Ectodermal cell (in vitro differentiated cells): ENCODE results near the gene FAM180B.
A peak's percentile ranks its signal among the peaks of the same experiment; 100 is the strongest.

Experiments used
- H3K27ac ChIP-seq: 2 replicates; pipeline ENCODE4 v1.7.0; 2013; ENCODE audit warnings: mild to moderate bottlenecking, low read depth, low read length; ENCODE audit not compliant: insufficient read depth, poor library complexity, severe bottlenecking
- H3K27me3 ChIP-seq: 2 replicates; pipeline ENCODE4 v1.7.0; 2013; ENCODE audit warnings: mild to moderate bottlenecking, low read length; ENCODE audit not compliant: insufficient read depth, control insufficient read depth, poor library complexity, severe bottlenecking
- H3K36me3 ChIP-seq: one replicate; pipeline ENCODE4 v1.7.0; 2013; ENCODE audit warnings: low read length; ENCODE audit not compliant: control insufficient read depth, insufficient read depth
- H3K4me1 ChIP-seq: one replicate; pipeline ENCODE4 v1.7.0; 2013; ENCODE audit warnings: low read length; ENCODE audit not compliant: control insufficient read depth, insufficient read depth
- H3K4me3 ChIP-seq: 2 replicates; pipeline ENCODE4 v1.7.0; 2013; ENCODE audit warnings: low read depth, low read length, control low read depth; ENCODE audit not compliant: insufficient read depth
- H3K9me3 ChIP-seq: 2 replicates; pipeline ENCODE4 v1.7.0; 2013; ENCODE audit warnings: mild to moderate bottlenecking, low read length, moderate library complexity; ENCODE audit not compliant: control insufficient read depth
- WGBS, 2 experiments: methylation state at CpG; one replicate each; pipeline ENCODE4 v1.1.7; 2013; ENCODE audit warnings: missing lambda C conversion rate in 2 of 2; 5-methylcytosine and 5-hydroxymethylcytosine counted together

Gene FAM180B

DNA sequence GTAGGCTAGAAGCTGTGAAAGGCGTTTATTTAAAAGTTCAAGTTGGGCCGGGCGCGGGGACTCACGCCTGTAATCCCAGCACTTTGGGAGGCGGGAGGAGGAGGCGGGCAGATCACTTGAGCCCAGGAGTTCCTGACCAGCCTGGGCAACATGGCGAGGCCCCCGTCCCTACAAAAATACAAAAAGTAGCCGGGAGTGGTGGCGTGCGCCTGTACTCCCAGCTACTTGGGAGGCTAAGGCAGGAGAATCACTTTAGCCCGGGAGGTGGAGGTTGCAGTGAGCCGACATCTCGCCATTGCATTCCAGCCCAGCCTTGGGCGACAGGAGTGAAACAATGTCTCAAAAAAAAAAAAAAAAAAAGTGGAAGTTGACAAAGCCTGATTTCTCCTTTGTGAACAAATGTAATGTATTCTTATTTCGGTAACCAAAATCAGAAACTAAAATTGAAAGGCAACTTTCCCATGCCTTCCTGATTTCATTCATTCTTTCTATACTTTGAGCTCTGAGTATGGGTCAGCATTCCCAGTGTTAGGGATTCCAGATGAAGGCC, 20.3 kb upstream of the FAM180B start:
- 48 to 55% methylated on average over 17 of the region's 17 CpGs for WGBS, 2 experiments
- Histone ChIP-seq H3K27me3 (no peaks in the 10 kb centered on the region), H3K4me3 (peak overlapping the region; percentile 60), H3K27ac (no peak overlapping the region), H3K9me3 (no peaks in the 10 kb centered on the region), H3K4me1 (no peaks in the 10 kb centered on the region), H3K36me3 (peaks cover 8% of the 10 kb centered on the region)

DNA sequence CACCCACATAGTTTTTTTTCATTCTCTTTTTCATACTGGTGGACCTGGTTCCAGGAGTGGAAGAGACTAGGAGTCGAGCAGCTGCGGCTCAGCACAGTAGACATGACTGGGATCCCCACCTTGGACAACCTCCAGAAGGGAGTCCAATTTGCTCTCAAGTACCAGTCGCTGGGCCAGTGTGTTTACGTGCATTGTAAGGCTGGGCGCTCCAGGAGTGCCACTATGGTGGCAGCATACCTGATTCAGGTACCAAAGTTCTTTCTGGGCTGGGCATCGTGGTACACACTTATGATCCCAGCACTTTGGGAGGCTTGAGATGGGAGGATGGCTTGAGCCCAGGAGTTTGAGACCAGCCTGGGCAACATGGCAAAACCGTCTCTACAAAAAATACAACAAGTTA, 16.8 kb upstream of the FAM180B start:
- WGBS, 2 experiments: 95 to 97% methylated on average over 7 of the region's 7 CpGs
- H3K27ac ChIP-seq: no peak overlapping the region
- H3K4me1 ChIP-seq: no peaks in the 10 kb centered on the region
- no peaks in the 10 kb centered on the region for H3K27me3 ChIP-seq
- H3K36me3 ChIP-seq: peaks cover 28% of the 10 kb centered on the region
- H3K9me3 ChIP-seq: no peaks in the 10 kb centered on the region
- H3K4me3 ChIP-seq: no peak overlapping the region

DNA sequence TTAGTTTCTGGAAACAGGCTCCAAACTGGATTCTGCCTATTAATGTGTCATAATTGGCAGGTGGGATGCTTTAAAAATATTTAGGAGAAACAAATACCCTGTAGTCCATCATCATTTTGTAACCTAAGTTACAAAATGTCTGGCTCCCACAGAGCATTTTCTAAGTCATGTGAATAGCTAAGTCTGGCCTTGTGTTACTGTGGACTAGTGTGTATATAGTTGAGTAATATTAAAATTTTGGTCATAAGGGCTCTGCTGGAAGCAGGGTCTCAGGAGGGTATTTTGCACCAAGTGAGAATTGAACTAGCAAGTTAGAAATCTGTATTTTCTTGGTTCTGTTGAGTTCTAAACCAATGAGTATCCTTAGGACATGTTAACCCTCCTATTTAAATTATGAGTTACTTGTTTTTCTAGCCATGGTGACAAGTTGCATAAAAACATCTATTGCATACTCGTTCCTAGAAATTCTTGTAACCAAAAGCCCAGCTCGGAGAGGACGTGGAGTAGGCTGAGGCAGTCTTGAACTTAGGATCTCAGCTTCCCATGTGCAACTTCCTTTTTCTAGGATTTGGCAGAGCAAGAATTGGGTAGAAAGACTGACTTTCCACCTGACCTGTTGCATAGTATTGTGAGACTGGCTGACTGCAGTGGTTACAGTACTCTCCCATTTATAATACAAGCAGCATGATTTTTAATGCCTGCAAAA, 15.7 kb upstream of the FAM180B start:
- Histone ChIP-seq H3K9me3 (no peaks in the 10 kb centered on the region), H3K27me3 (no peaks in the 10 kb centered on the region), H3K27ac (no peak overlapping the region), H3K36me3 (peaks cover 34% of the 10 kb centered on the region), H3K4me3 (no peak overlapping the region), H3K4me1 (no peaks in the 10 kb centered on the region)
- 96% methylated on average over 3 of the region's 3 CpGs for WGBS, 2 experiments

DNA sequence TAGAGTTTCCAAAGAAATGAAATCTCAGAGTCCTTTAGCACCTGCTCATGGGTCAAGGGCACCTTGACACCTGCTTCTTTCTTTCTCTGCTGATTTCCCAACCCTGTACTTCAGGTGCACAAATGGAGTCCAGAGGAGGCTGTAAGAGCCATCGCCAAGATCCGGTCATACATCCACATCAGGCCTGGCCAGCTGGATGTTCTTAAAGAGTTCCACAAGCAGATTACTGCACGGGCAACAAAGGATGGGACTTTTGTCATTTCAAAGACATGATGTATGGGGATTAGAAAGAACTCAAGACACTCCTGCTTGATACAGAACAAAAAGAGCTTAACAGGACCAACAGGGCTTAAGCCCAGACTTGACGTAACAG, 15.1 kb upstream of the FAM180B start:
- Histone ChIP-seq H3K4me3 (no peak overlapping the region), H3K27ac (no peak overlapping the region), H3K4me1 (no peaks in the 10 kb centered on the region), H3K36me3 (peaks cover 36% of the 10 kb centered on the region), H3K27me3 (no peaks in the 10 kb centered on the region), H3K9me3 (no peaks in the 10 kb centered on the region)
- 95 to 97% methylated on average over 4 of the region's 4 CpGs for WGBS, 2 experiments

DNA sequence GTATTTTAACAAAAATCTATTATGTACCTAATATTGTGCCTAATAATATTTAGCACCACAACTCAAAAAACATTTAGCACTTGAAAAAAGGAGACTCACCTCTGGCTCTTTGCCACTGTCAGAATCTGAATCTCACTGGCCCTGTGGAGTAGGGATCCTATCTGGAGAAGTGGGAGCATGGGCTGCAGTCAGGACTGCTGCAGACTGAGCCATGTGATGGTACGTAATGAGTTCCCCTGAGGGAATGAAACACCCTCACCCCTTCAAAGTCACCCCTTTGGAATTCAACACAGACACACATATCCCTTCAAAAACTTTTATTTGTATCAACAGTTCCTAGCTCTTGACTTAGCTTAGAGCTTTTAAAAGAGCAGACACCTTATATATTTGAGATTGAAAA, 14.6 kb upstream of the FAM180B start:
- Histone ChIP-seq H3K4me3 (no peak overlapping the region), H3K27me3 (no peaks in the 10 kb centered on the region), H3K36me3 (peaks cover 37% of the 10 kb centered on the region), H3K27ac (no peak overlapping the region), H3K9me3 (no peaks in the 10 kb centered on the region), H3K4me1 (no peaks in the 10 kb centered on the region)
- 94 to 95% methylated on average over 1 of the region's 1 CpG for WGBS, 2 experiments

DNA sequence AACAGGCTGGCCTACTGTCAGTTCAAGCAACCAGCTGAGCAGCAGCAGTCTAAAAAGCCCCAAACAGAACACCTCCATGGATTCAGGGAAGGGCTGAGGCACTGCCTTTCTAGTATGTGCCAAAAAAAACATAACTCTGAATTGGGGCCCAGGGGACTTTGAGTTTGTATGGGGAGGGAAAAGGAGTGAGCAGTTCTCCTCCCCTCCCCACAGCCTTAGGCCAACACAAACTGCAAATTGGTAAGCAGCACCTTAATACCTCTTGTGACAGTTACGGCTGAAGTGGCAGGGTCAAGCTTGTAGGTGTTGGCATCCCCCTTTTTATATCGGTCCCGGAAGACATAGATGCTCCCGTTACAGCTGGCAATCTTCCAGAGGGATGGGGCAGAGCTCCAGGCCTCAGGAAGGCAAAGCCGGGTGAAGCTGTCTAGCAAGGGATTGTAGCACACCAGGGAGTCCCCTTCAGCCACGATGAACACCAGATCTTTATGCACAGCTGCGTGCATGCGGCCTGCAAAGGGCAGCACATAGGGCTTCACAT, 13.7 kb upstream of the FAM180B start:
- no peak overlapping the region for H3K27ac ChIP-seq
- WGBS, 2 experiments: 94% methylated on average over 8 of the region's 8 CpGs
- H3K4me3 ChIP-seq: no peak overlapping the region
- peaks cover 41% of the 10 kb centered on the region for H3K36me3 ChIP-seq
- H3K27me3 ChIP-seq: no peaks in the 10 kb centered on the region
- H3K4me1 ChIP-seq: peaks cover 7% of the 10 kb centered on the region
- no peaks in the 10 kb centered on the region for H3K9me3 ChIP-seq

DNA sequence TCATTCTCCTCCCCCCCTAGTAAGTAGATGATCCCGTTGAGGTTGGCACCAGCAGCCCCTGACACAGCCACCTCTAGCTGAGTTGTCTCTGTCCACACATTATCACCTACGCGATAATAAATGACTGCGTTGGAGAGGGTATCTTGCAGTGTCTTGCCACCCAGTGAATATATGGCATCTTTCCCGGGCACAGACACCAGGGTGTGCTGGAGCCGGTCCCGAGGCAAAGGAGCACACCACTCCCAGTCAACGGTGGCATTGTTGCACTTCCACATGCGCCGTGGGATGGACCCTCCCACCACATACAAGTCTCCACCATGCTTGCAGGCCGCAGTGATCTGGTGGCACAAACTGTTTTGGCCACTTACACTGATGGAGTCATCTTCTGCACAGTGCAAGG, 13.2 kb upstream of the FAM180B start:
- 94 to 95% methylated on average over 11 of the region's 11 CpGs for WGBS, 2 experiments
- H3K4me1 ChIP-seq: peaks cover 11% of the 10 kb centered on the region
- H3K36me3 ChIP-seq: peaks cover 41% of the 10 kb centered on the region
- no peaks in the 10 kb centered on the region for H3K27me3 ChIP-seq
- no peak overlapping the region for H3K27ac ChIP-seq
- no peak overlapping the region for H3K4me3 ChIP-seq
- H3K9me3 ChIP-seq: no peaks in the 10 kb centered on the region

DNA sequence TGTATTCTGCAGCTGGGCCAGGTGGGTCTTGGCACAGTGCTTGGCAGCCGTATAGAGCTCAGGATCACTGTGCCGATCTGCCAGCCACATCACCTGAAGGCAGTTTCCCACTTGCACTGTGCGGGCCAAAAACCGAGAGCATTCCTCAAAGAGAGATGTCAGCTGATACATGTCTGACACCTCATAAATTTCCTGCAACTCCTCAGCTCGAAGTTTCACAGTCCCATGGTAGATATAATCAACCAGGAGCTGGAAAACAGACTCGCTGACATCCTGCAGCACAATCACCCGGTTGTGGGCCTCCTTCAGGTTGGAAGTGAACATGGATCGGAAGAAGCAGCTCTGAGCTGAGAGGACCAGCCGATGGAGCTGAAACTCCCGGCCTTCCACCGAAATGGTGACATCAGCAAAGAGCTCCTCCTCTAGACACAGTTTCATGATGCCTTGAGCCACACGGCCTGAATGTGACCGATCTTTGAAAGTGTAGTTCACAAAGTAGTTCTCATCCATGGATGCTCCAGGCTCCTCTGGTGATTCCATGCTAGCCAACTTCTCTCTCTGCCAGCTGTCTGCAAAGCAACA, 8.9 kb upstream of the FAM180B start:
- peaks cover 17% of the 10 kb centered on the region for H3K4me1 ChIP-seq
- peaks cover 41% of the 10 kb centered on the region for H3K36me3 ChIP-seq
- H3K4me3 ChIP-seq: no peak overlapping the region
- 92% methylated on average over 13 of the region's 13 CpGs for WGBS, 2 experiments
- peak overlapping the region; percentile 91 for H3K27ac ChIP-seq
- no peaks in the 10 kb centered on the region for H3K9me3 ChIP-seq
- H3K27me3 ChIP-seq: no peaks in the 10 kb centered on the region

DNA sequence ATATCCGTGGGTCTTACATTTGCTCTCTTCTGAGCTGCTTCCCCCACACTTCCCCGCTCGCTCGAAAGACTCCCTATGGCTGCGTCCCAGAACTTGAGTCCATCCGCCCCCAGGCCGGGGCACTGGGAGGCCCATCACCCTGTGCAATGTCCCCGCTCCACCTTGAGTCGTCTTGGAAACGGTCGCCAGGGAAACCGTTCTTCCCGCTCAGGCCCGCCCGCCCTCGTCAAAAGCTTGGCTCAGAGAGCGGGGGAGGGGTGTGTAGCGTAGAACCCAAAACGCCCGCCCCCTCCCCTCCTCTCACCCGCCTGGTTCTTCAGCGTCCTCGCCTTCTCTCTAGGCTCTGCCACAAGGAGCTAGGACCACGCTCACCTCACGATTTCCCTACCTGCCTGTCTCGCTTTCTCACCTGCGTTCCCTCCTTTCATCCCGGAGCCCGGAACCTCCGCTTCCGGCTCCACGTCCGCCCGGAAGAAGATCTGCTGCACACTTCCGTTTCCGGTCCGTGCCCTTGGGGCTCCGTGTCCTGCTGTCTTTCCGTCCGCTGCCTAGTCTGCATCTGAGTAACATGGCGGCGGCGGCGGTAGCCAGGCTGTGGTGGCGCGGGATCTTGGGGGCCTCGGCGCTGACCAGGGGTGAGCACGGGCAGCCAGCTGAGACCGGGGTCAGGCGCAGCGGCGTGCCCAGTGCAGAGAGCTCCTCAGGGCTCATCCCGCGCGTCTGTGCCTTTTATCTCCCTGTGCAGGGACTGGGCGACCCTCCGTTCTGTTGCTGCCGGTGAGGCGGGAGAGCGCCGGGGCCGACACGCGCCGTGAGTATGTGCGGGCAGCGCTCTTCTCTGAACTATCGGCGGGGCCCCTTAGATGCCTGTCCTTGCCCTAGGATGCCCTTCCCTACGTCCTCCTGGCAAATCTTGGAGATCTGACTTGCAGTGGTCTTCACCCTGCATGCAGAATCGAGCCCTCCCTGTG, 7.7 kb upstream of the FAM180B start, which contains the start of the genes KBTBD4 and NDUFS3:
Gene KBTBD4, minus strand, starts transcription at position 447 of the 971 bp plus-strand sequence. Its CDS starts 19 bp downstream, at position 428.
Gene NDUFS3, plus strand, starts transcription at position 551 of the 971 bp plus-strand sequence. Its CDS starts 18 bp downstream, at position 569.
- Histone ChIP-seq H3K36me3 (peaks cover 47% of the 10 kb centered on the region), H3K4me1 (peaks cover 17% of the 10 kb centered on the region), H3K4me3 (peak within 1 kb of the TSS; percentile 97), H3K27me3 (no peaks in the 10 kb centered on the region), H3K9me3 (no peaks in the 10 kb centered on the region), H3K27ac (peak within 1 kb of the TSS; percentile 91)
- WGBS, 2 experiments: 0% methylated on average over 72 of the region's 72 CpGs
